A673 (cell line): Measurements from ENCODE around the gene CKM. TPM values are rescaled to one million over a fixed set of nuclear protein-coding genes. Genes with fewer than 3 reads are reported as not detected.

Experiments used
- BruUV-seq: library from RNA; stranded (reverse); fragments of 400-500 nt; replicated peaks from 2 replicates; lab custom pipeline; 2021; lab: Mats Ljungman, UMichigan
- CTCF ChIA-PET: fragments of 300-600 bp; sonication (Branson Sonifier 250); formaldehyde crosslinking; loops from one replicate; lab custom pipeline; 2022; ENCODE audit warnings: antibody characterized with exemption; lab: Charles Lee
- POLR2A ChIA-PET: fragments of 300-600 bp; sonication (Branson Sonifier 250); formaldehyde crosslinking; loops from one replicate; lab custom pipeline; 2022; ENCODE audit warnings: antibody characterized with exemption; ENCODE audit not compliant: low non-redundant PET; lab: Charles Lee
- DNase-seq: peaks from one replicate; pipeline ENCODE4 v3.0.0-alpha.2; 2015; ENCODE audit warnings: low spot score
- H3K27ac ChIP-seq: fragments of 200-600 bp; sonication (generic); 2 replicates; pipeline ENCODE4 v1.5.1; 2016; ENCODE audit warnings: mixed run types, low read depth, mild to moderate bottlenecking, mixed read lengths, antibody characterized with exemption, low read length; ENCODE audit not compliant: poor library complexity, severe bottlenecking
- H3K27me3 ChIP-seq: fragments of 200-600 bp; sonication (generic); replicated peaks from 2 replicates; pipeline ENCODE4 v1.6.1; 2017; ENCODE audit warnings: mixed run types, low read depth, mild to moderate bottlenecking, mixed read lengths, antibody characterized with exemption, low read length; ENCODE audit not compliant: insufficient read depth, poor library complexity
- H3K36me3 ChIP-seq: fragments of 200-600 bp; sonication (generic); 2 replicates; pipeline ENCODE4 v1.6.1; 2016; ENCODE audit warnings: mixed run types, mild to moderate bottlenecking, mixed read lengths, antibody characterized with exemption, low read length; ENCODE audit not compliant: insufficient read depth, poor library complexity, severe bottlenecking
- H3K4me1 ChIP-seq: fragments of 200-600 bp; sonication (generic); 2 replicates; pipeline ENCODE4 v1.6.1; 2017; ENCODE audit warnings: mixed run types, mild to moderate bottlenecking, mixed read lengths, antibody characterized with exemption, low read length; ENCODE audit not compliant: insufficient read depth, poor library complexity, severe bottlenecking
- H3K4me3 ChIP-seq: fragments of 200-600 bp; sonication (generic); 2 replicates; pipeline ENCODE4 v1.5.1; 2016; ENCODE audit warnings: low read depth, mixed run types, mild to moderate bottlenecking, mixed read lengths, low read length; ENCODE audit not compliant: poor library complexity, severe bottlenecking
- H3K9me3 ChIP-seq: fragments of 200-600 bp; sonication (generic); 2 replicates; pipeline ENCODE4 v1.6.1; 2016; ENCODE audit warnings: mixed run types, low read depth, mild to moderate bottlenecking, mixed read lengths, antibody characterized with exemption, low read length; ENCODE audit not compliant: poor library complexity, severe bottlenecking
- EZH2 ChIP-seq: fragments of 200-600 bp; sonication (generic); IDR thresholded peaks from 2 replicates; pipeline ENCODE4 v1.6.1; 2017; ENCODE audit warnings: borderline replicate concordance, low read depth, mild to moderate bottlenecking, mixed read lengths, antibody characterized with exemption, low read length; ENCODE audit not compliant: poor library complexity, severe bottlenecking
- intact Hi-C: fragments of 100-400 bp; cut with micrococcal nuclease; formaldehyde crosslinking; loops from one replicate; pipeline ENCODE4 v1.10.0; 2022; ENCODE audit not compliant: unreplicated experiment
- total RNA-seq: library from RNA; stranded (reverse); gene quantifications from 2 replicates; pipeline ENCODE4 v1.2.3, GENCODE V29; 2021
- TF ChIP-seq, protein P1 (sequence below): fragments of 300-800, 200-600 bp; sonication (generic); conservative IDR thresholded peaks from 2 replicates; pipeline ENCODE4 v1.5.1; 2017; ENCODE audit warnings: low read depth, mild to moderate bottlenecking, antibody characterized with exemption, low read length, moderate library complexity, mixed read lengths

Gene CKM
- total RNA-seq, 1 experiment from 2014 or later: not detected

DNA sequence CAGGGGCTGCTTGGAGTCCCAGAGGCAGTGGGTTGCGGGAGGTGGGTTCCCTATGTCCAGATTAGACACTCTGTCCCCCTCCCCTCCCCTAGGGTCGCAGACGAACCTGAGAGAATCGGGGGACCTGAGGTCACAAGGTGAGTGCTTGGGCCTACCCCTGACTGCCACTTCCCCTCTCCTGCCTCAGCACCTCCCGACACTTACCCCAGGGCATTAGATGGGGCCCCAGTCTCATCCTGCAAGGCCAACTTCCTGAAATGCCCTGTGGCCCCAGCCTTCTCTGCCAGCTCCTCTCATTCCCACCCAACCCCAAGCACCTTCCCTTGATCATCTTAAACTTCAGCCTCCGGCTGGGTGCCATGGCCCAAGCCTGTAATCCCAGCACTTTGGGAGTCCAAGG is 23.0 kb downstream of the CKM start:
- Histone ChIP-seq H3K27ac (no peak overlapping the region), H3K36me3 (no peaks in the 10 kb centered on the region), H3K4me1 (no peaks in the 10 kb centered on the region), H3K27me3 (no peaks in the 10 kb centered on the region), H3K9me3 (no peaks in the 10 kb centered on the region), H3K4me3 (no peak overlapping the region)
- BruUV-seq: no TSS peak
- DNase-seq: no peak
- ChIA-PET POLR2A (no interaction called here), CTCF (no interaction called here)
- TF ChIP-seq, protein P1, sequence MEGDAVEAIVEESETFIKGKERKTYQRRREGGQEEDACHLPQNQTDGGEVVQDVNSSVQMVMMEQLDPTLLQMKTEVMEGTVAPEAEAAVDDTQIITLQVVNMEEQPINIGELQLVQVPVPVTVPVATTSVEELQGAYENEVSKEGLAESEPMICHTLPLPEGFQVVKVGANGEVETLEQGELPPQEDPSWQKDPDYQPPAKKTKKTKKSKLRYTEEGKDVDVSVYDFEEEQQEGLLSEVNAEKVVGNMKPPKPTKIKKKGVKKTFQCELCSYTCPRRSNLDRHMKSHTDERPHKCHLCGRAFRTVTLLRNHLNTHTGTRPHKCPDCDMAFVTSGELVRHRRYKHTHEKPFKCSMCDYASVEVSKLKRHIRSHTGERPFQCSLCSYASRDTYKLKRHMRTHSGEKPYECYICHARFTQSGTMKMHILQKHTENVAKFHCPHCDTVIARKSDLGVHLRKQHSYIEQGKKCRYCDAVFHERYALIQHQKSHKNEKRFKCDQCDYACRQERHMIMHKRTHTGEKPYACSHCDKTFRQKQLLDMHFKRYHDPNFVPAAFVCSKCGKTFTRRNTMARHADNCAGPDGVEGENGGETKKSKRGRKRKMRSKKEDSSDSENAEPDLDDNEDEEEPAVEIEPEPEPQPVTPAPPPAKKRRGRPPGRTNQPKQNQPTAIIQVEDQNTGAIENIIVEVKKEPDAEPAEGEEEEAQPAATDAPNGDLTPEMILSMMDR: no peak
- TF ChIP-seq EZH2: no peak
- intact Hi-C loops: no loop called here

DNA sequence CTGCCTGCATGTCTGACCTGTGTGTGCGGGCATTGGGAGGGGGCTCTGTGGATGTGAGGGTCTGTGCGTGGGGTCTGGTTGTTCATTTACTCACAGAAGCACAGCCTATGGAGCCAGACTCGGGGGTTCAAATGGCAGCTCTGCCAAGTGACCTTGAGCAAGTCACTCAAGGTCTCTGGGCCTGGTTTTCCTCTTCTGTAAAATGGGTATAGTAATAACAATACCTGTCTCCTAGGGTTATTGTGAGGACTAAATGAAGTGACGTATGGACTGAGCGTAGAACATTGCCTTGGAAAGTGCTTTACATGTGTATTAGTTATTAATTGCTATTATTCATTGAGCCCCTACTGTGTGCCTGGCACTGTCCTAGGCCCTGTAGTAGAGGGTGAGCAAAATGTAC is 24.4 kb downstream of the CKM start:
- intact Hi-C loops: no loop called here
- H3K4me1 ChIP-seq: no peaks in the 10 kb centered on the region

DNA sequence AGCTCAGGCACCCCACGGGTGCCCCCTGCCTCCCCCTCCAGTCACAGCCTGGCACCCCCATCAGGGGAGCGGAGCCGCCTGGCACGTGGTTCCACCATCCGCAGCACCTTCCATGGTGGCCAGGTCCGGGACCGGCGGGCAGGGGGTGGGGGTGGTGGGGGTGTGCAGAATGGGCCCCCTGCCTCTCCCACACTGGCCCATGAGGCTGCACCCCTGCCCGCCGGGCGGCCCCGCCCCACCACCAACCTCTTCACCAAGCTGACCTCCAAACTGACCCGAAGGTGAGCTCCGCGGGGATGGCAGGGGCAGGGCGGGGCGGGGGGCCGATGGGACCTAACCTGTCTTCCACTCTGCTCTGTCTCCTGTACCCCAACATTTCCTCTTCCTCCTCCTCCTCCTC is 25.0 kb downstream of the CKM start:
- H3K36me3 ChIP-seq: no peaks in the 10 kb centered on the region
- no peak overlapping the region for H3K27ac ChIP-seq
- H3K4me1 ChIP-seq: no peaks in the 10 kb centered on the region
- BruUV-seq: no TSS peak
- CTCF ChIA-PET: no interaction called here
- intact Hi-C loops: no loop called here
- no peak for TF ChIP-seq EZH2
- TF ChIP-seq, protein P1: no peak
- no peak overlapping the region for H3K4me3 ChIP-seq
- H3K9me3 ChIP-seq: no peaks in the 10 kb centered on the region
- DNase-seq: no peak
- no peaks in the 10 kb centered on the region for H3K27me3 ChIP-seq
- POLR2A ChIA-PET: no interaction called here

More for the DNA sequence above, 24.4 kb downstream of the CKM start:
- no peak overlapping the region for H3K4me3 ChIP-seq
- no peaks in the 10 kb centered on the region for H3K9me3 ChIP-seq
- H3K27ac ChIP-seq: no peak overlapping the region
- ChIA-PET POLR2A (no interaction called here), CTCF (no interaction called here)
- TF ChIP-seq, protein P1: no peak
- no peak for TF ChIP-seq EZH2
- H3K36me3 ChIP-seq: no peaks in the 10 kb centered on the region
- BruUV-seq: no TSS peak
- DNase-seq: no peak
- H3K27me3 ChIP-seq: no peaks in the 10 kb centered on the region
